ENCODE results near the gene LMX1A. TPM values are rescaled to one million over a fixed set of nuclear protein-coding genes. Genes with fewer than 3 reads are reported as not detected.

LMX1A gene
- total RNA-seq, 2 donors from 2014 or later = 0.22 to 0.64 TPM

DNA sequence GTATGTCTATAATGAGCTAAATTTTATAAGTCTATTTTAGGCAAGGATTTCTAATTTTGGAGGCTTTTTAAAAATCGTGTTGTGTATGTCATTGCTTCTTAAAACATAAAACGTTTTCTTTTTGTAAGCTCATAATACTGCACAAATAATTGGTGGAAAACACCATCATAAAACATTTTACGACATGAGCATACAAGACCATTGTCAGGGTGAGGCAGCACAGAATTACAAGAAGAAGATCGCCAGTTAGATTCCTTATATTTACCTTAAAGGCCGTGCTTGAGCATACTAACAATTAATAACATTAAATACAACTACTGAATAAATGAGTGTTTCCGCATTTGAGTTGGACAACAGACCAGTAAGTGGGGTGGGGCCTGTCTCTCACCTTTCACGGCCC, 19.1 kb upstream of the LMX1A start:
- H3K4me3 ChIP-seq = peak overlapping the region; percentile 23
- no peaks in the 10 kb centered on the region for H3K9me3 ChIP-seq
- H3K9ac ChIP-seq (ENCODE audit: low read depth in 2 of 2, low read length in 2 of 2) = no peak overlapping the region
- intact Hi-C loops (cut with DNase I) = no loop called here
- TF ChIP-seq, protein P1, sequence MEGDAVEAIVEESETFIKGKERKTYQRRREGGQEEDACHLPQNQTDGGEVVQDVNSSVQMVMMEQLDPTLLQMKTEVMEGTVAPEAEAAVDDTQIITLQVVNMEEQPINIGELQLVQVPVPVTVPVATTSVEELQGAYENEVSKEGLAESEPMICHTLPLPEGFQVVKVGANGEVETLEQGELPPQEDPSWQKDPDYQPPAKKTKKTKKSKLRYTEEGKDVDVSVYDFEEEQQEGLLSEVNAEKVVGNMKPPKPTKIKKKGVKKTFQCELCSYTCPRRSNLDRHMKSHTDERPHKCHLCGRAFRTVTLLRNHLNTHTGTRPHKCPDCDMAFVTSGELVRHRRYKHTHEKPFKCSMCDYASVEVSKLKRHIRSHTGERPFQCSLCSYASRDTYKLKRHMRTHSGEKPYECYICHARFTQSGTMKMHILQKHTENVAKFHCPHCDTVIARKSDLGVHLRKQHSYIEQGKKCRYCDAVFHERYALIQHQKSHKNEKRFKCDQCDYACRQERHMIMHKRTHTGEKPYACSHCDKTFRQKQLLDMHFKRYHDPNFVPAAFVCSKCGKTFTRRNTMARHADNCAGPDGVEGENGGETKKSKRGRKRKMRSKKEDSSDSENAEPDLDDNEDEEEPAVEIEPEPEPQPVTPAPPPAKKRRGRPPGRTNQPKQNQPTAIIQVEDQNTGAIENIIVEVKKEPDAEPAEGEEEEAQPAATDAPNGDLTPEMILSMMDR (IDR thresholded peaks at IDR 0.05) = no peak
- H3K27ac ChIP-seq = peak overlapping the region; percentile 55
- H3K4me1 ChIP-seq = no peaks in the 10 kb centered on the region
- H3K27me3 ChIP-seq = no peaks in the 10 kb centered on the region
- no peak for DNase-seq
- H3K36me3 ChIP-seq = no peaks in the 10 kb centered on the region

DNA sequence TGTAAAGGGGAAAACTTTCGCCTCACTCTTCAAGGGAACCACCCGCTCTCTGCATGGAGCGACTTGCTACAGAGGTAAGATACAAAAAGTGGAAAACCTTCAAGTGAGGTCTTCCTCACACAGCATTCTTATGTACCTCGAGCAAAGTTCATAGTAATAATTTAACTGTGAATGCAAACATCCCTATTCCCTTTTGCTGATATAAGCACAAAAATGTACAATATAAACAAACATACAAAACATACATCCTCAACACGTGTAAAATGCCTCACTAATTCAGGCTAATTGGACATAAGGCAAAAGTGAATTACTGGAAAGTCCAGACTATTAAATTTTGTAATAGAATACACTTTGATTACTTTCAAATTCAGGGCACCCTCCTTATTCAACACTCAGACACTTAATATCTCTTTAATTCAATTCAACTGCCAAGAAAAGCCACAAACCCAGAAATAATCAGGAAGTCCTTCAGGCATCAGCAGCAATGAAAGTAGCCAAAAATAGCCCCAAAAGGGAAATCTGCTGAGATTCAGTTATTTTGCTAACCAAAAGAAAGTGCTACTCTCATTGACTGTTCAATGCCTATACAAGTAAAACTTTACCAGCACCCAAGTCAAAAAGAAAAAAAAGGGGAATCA, 15.2 kb upstream of the LMX1A start:
- H3K27me3 ChIP-seq = no peaks in the 10 kb centered on the region
- no peak for DNase-seq
- TF ChIP-seq, protein P1 (IDR thresholded peaks at IDR 0.05) = no peak
- no peaks in the 10 kb centered on the region for H3K9me3 ChIP-seq
- H3K4me1 ChIP-seq = no peaks in the 10 kb centered on the region
- no peak overlapping the region for H3K27ac ChIP-seq
- no peak overlapping the region for H3K9ac ChIP-seq (ENCODE audit: low read depth in 2 of 2, low read length in 2 of 2)
- intact Hi-C loops (cut with DNase I) = no loop called here
- H3K4me3 ChIP-seq = no peak overlapping the region
- no peaks in the 10 kb centered on the region for H3K36me3 ChIP-seq

DNA sequence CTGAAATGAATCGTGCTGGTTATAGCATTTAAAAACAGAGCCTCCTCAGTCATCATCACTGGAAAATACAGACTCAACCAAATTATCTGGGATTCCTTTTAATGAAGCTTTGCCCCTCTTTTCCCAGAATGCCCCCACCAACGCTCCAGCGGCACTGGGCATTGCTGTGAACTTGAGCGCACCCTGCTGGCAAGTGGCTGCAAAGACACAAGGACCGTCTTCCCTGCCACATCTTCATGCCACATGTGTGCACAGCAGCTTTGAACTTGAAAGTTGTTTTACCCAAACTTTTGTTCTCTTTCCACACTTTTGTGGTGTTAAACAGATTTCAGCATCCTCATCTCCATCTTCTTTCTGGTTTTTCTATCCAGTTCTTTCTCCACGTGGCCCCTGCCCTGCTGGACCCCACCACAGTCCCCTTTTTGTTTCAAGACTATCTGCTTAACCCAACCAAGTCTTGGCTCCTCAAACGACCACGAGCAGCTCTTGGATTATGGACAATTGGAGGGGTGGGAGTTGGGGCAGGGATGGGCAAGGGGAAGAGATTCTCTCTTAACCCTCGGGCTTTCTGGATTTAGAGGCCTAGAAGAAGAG, 12.8 kb upstream of the LMX1A start:
- Histone ChIP-seq H3K27me3 (no peaks in the 10 kb centered on the region), H3K4me3 (no peak overlapping the region), H3K9ac (ENCODE audit: low read depth in 2 of 2, low read length in 2 of 2) (no peak overlapping the region), H3K4me1 (no peaks in the 10 kb centered on the region), H3K9me3 (no peaks in the 10 kb centered on the region), H3K36me3 (no peaks in the 10 kb centered on the region), H3K27ac (no peak overlapping the region)
- peak; percentile 60 for DNase-seq
- intact Hi-C loops (cut with DNase I) = loop anchor here (5.0 kb wide), 1 partner anchor 222 kb away; no protein-coding TSS in a partner anchor
- TF ChIP-seq, protein P1 (IDR thresholded peaks at IDR 0.05) = peak; percentile 91

DNA sequence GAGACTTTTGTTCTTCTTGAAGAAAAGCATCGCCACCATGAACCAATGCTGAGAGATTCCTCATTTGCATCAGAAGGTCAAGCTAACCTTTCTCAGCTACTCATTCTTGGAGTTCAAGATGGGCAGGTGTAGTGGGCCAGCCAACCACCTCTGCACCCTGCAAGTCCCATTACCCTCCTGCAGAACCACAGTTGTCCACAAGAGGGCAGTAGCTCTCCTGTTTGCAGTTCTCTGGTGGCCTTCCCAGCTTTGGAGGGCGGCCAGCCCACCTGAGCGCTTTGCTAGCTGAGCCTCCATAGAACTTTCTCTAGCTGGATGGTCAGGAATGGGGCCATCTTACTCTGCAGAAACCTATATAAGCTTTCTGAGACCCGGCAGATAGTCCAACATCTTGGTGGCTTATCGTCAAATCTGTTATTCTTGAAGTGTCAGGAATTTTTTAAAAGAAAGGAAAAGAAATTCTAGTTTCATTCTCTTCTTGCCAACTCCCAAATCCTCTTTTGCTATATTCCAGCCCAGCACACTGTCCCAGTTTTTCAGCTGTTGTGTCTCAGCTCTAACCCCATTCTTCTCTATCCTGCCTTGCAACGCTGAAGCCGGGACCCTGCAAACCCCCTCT, 11.0 kb upstream of the LMX1A start:
- Histone ChIP-seq H3K27ac (no peak overlapping the region), H3K9me3 (no peaks in the 10 kb centered on the region), H3K9ac (ENCODE audit: low read depth in 2 of 2, low read length in 2 of 2) (no peak overlapping the region), H3K27me3 (no peaks in the 10 kb centered on the region), H3K4me1 (no peaks in the 10 kb centered on the region), H3K4me3 (no peak overlapping the region), H3K36me3 (no peaks in the 10 kb centered on the region)
- peak; percentile 81 for DNase-seq
- intact Hi-C loops (cut with DNase I) = loop anchor here (5.0 kb wide), 1 partner anchor 220 kb away; no protein-coding TSS in a partner anchor
- TF ChIP-seq, protein P1 (IDR thresholded peaks at IDR 0.05) = peak; percentile 92

DNA sequence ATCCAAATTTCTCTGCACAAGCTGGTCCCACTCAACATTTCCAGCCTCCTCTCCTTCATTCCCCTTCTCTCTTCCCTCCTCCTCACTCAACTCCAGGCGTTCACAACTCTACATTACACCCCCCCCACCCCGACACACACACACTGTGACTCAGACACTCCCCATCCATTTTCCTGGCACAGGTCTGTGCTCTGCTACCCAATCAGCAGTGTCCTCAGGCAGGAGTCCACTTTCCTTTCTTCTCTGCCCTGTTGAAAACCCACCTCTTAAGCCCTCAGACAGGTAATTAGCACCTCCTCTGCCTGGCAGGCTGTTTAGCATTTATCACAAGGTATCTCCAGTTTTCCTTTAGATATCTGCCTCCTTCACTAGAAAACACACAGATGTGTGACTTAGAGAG, 8.8 kb upstream of the LMX1A start:
- no peaks in the 10 kb centered on the region for H3K9me3 ChIP-seq
- H3K36me3 ChIP-seq = no peaks in the 10 kb centered on the region
- no peak overlapping the region for H3K27ac ChIP-seq
- TF ChIP-seq, protein P1 (IDR thresholded peaks at IDR 0.05) = no peak
- H3K4me3 ChIP-seq = no peak overlapping the region
- intact Hi-C loops (cut with DNase I) = loop anchor here (5.0 kb wide), 1 partner anchor 218 kb away; no protein-coding TSS in a partner anchor
- DNase-seq = no peak
- H3K9ac ChIP-seq (ENCODE audit: low read depth in 2 of 2, low read length in 2 of 2) = no peak overlapping the region
- no peaks in the 10 kb centered on the region for H3K27me3 ChIP-seq
- H3K4me1 ChIP-seq = no peaks in the 10 kb centered on the region

Data from colonic mucosa (tissue), 4 donors.